Testis (tissue), 2 donors: Measurements from ENCODE around the gene RBM22.

Source experiments
- CTCF ChIP-seq, 3 experiments: fragments of 450-650 bp in 2 of 3; fragments of 200-600 bp in 1 of 3; sonication (generic) in 1 of 3; IDR thresholded peaks; one replicate each; pipeline ENCODE4 v1.5.1; 2016 to 2019; ENCODE audit warnings: antibody characterized with exemption in 3 of 3, mild to moderate bottlenecking in 2 of 3, moderate library complexity in 1 of 3
- POLR2A ChIP-seq: fragments of 450-650 bp; IDR thresholded peaks from one replicate; pipeline ENCODE4 v1.6.1; 2017; ENCODE audit warnings: antibody characterized with exemption, mild to moderate bottlenecking, moderate library complexity

DNA sequence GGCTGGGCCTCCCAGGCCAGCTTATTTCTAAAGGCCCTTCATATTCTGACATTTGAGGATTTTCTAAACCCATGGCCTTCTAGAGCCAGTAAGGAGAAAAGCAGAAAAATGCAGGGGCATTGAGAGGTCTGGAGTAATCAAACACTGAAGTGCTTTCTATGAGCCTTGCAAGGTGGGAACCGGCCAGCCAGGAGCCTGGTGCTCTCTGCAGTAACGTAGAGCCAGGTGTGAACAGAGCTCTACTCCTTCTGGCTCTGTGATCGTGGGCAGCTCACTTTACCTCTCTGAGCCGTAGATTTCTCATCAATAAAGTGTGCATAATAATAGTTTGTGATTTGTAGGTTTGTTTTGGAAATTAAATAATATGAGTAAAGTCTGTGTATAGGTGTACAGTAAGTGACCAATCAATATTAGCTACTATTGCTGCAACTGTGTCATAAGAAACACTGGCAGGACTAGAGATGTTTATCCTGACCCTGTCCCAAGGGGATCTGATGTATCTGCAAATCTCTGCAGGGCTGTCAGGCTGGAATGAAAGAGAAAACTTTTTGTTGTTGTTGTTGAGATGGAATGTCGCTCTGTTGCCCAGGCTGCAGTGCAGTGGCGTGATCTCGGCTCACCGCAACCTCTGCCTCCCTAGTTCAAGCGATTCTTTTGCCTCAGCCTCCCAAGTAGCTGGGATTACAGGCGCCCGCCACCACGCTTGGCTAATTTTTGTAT is 57.7 kb downstream of the RBM22 start:
- no peak for TF ChIP-seq CTCF (IDR thresholded peaks at IDR 0.05)
- TF ChIP-seq POLR2A, result no peak
